Lower leg skin (tissue), 4 donors: ENCODE data around the gene NRXN3. TPM values are rescaled to one million over a fixed set of nuclear protein-coding genes. Genes with fewer than 3 reads are reported as not detected.

Experiments used
- DNase-seq, 2 donors: peaks; one replicate each; pipeline ENCODE4 v3.0.0-alpha.2; 2019; ENCODE audit warnings: low spot score in 2 of 2
- H3K4me3 ChIP-seq: fragments of 200-600 bp; sonication (generic); 2 replicates; pipeline ENCODE4 v1.5.1; 2017; ENCODE audit warnings: mild to moderate bottlenecking, low read depth; ENCODE audit not compliant: poor library complexity, severe bottlenecking
- CTCF ChIP-seq, 3 donors: fragments of 450-650 bp; IDR thresholded peaks; one replicate each; pipeline ENCODE4 v1.5.1; 2016; ENCODE audit warnings: antibody characterized with exemption in 3 of 3, mild to moderate bottlenecking in 3 of 3, moderate library complexity in 2 of 3
- POLR2A ChIP-seq, 2 donors: fragments of 450-650 bp; IDR thresholded peaks; one replicate each; pipeline ENCODE4 v1.6.1; 2016 to 2017; ENCODE audit warnings: antibody characterized with exemption in 2 of 2, mild to moderate bottlenecking in 1 of 2, moderate library complexity in 1 of 2
- WGBS, 2 donors: methylation state at CpG; one replicate each; pipeline ENCODE4 v1.1.5; 2018; 5-methylcytosine and 5-hydroxymethylcytosine counted together
- intact Hi-C: fragments of 100-400 bp; cut with DNase I; formaldehyde crosslinking; loops from one replicate; pipeline ENCODE4 v1.15.0; 2023; ENCODE audit warnings: low total_unique reads
- total RNA-seq, 4 donors: library from RNA; depleted of rRNA; stranded (reverse); fragments of >200 nt; gene quantifications; one replicate each; pipeline ENCODE4 v1.1.0, GENCODE V29; 2016

NRXN3 gene
- total RNA-seq, 4 donors from 2014 or later = 0.61 to 2.4 (median 1.7) TPM

DNA sequence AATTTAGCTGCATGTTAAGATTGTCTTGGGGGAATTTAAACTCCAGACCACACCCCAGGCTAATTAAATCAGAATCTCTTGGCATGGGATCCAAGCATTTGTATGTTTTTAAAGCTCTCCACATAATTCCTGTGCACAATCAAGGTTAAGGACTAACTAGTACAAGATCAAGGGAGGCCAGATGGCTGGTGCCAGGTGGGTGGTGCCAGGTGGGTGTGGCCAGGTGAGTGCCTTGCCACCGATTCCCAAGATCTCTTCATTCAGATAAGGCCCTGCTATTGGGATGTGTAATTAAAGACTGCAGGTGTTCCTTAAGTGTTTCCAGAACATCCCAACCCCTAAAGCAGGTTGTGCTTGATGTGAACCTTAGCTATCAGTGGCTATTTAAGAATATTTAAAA lies 75.1 kb downstream of the NRXN3 start:
- intact Hi-C loops = no loop called here
- no peak overlapping the region for H3K4me3 ChIP-seq
- TF ChIP-seq POLR2A (IDR thresholded peaks at IDR 0.05) (no peak), CTCF (IDR thresholded peaks at IDR 0.05) (no peak)
- peak in 1 of 2 donors; percentile 59 for DNase-seq
- WGBS, 2 donors = 18 to 40% methylated on average over 1 of the region's 1 CpG

DNA sequence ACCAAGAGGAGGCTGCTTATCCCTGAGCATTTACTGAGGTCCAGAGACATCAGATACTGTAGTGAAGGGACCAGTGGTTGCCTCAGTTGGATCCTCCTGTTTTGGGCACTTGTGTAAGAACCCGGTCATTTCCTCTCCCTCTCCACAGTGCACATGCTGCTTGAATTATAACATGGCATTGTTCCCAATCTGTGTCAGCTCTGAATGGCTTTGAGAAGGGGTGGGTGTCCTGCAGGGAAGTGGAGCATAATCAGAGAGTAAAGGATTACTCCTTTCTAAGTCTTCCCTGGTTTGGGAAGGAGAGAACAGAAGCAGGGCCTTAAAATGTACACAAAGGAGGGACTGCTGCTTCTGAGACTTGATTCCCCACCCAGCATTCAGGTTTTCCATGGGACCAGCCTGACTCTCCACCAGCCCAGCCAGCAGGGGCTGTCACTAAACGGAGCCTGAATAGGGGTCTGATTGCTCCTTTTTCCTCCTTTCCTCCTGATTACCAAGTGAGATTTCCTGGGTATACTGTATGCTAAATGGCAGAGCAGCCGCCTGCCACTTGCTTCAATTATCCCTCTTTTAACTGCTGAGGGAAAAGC lies 78.4 kb downstream of the NRXN3 start:
- H3K4me3 ChIP-seq = no peak overlapping the region
- TF ChIP-seq POLR2A (IDR thresholded peaks at IDR 0.05) (no peak), CTCF (IDR thresholded peaks at IDR 0.05) (no peak)
- no peak for DNase-seq
- 62 to 64% methylated on average over 3 of the region's 3 CpGs for WGBS, 2 donors
- intact Hi-C loops = no loop called here

GRCh38 chr14:78251308-78251707 lies 81.1 kb downstream of the NRXN3 start:
- 75 to 87% methylated on average over 5 of the region's 5 CpGs for WGBS, 2 donors
- intact Hi-C loops = no loop called here
- no peak for TF ChIP-seq POLR2A (IDR thresholded peaks at IDR 0.05)
- no peak for TF ChIP-seq CTCF (IDR thresholded peaks at IDR 0.05)
- no peak overlapping the region for H3K4me3 ChIP-seq
- no peak for DNase-seq

- DNase-seq = no peak
- H3K4me3 ChIP-seq = no peak overlapping the region
- intact Hi-C loops = no loop called here
- TF ChIP-seq CTCF (IDR thresholded peaks at IDR 0.05) (no peak), POLR2A (IDR thresholded peaks at IDR 0.05) (no peak)
- 62 to 67% methylated on average over 3 of the region's 3 CpGs for WGBS, 2 donors
Measured at GRCh38 chr14:78253986-78254385, 83.8 kb downstream of the NRXN3 start.

GRCh38 chr14:78254911-78255461 lies 84.8 kb downstream of the NRXN3 start:
- no peak for TF ChIP-seq CTCF (IDR thresholded peaks at IDR 0.05)
- WGBS, 2 donors = 31 to 40% methylated on average over 9 of the region's 9 CpGs
- DNase-seq = no peak
- H3K4me3 ChIP-seq = no peak overlapping the region
- intact Hi-C loops = no loop called here

GRCh38 chr14:78259831-78260230 lies 89.7 kb downstream of the NRXN3 start:
- TF ChIP-seq CTCF (IDR thresholded peaks at IDR 0.05) (no peak), POLR2A (IDR thresholded peaks at IDR 0.05) (no peak)
- no peak for DNase-seq
- H3K4me3 ChIP-seq = no peak overlapping the region
- intact Hi-C loops = no loop called here
- WGBS, 2 donors = 67 to 86% methylated on average over 6 of the region's 6 CpGs
